ENCODE measurements around the gene SBF1. TPM values are rescaled to one million over a fixed set of nuclear protein-coding genes. Genes with fewer than 3 reads are reported as not detected.

SBF1 gene
- total and polyA plus RNA-seq, 2 of the 13 experiments (the other 11 are each of a cell fraction or from before 2014, with no cell fraction given): 31.7 to 40.9 TPM

GRCh38 chr22:50500452-50500851 lies 25.6 kb upstream of the SBF1 start (continued):
- TF ChIP-seq, protein P1, sequence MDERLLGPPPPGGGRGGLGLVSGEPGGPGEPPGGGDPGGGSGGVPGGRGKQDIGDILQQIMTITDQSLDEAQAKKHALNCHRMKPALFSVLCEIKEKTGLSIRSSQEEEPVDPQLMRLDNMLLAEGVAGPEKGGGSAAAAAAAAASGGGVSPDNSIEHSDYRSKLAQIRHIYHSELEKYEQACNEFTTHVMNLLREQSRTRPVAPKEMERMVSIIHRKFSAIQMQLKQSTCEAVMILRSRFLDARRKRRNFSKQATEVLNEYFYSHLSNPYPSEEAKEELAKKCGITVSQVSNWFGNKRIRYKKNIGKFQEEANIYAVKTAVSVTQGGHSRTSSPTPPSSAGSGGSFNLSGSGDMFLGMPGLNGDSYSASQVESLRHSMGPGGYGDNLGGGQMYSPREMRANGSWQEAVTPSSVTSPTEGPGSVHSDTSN (CRISPR knock-in tag; IDR thresholded peaks at IDR 0.05): no peak
- no peak for TF ChIP-seq ZNF234 (CRISPR knock-in tag; conservative IDR thresholded peaks at IDR 0.05)
- TF ChIP-seq NFKB2 (CRISPR knock-in tag; IDR thresholded peaks at IDR 0.05; ENCODE audit: borderline replicate concordance): no peak
- TF ChIP-seq PHF5A (CRISPR knock-in tag; IDR thresholded peaks at IDR 0.05; ENCODE audit: low read depth, unreplicated experiment): no peak

DNA sequence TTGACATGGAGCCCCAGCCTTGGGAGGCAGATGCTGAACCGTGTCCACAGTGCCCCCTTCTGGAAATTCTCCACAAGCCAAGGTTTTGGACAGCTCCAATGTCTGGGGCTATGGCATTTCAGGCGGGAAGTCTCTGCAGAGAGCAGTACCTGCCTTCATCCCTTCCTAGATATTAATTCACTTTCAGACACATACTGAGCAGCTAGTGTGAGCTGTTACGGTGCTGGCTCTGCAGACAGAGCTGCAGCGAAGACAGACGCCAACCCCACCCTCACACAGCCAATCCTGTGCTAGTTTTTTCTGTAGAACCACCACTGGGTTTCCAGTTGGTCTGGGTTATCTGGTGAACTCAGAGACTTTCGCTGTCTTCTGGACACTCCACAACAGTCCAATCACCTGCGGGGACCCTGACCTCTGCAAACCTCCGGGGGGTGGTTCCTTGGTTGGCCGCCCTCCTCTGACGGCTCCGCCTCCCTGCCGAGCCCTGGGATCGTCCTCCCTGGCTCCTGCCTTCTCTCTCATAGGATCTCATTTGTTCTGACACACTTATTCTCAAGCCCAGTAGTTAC lies 23.6 kb upstream of the SBF1 start:
- peak overlapping the region in 1 of 3 experiments; percentile 33; a peak in 2 of 6 replicates for H3K4me3 ChIP-seq (replicated peaks in 1 of 3; ENCODE audit: insufficient read depth in 1 of 3, low read depth in 2 of 3, low read length in 3 of 3)
- TF ChIP-seq ARHGAP35 (CRISPR knock-in tag; IDR thresholded peaks at IDR 0.05; ENCODE audit: borderline replicate concordance): 0 out of 2 replicates have a peak, but pooled peaks have one; percentile 14
- TF ChIP-seq TEAD3 (CRISPR knock-in tag; optimal IDR thresholded peaks at IDR 0.05; ENCODE audit: borderline replicate concordance): peak; percentile 8
- peak; percentile 45 for TF ChIP-seq NR2F2 (IDR thresholded peaks at IDR 0.05; ENCODE audit: borderline replicate concordance, low read depth)
- TF ChIP-seq, protein P2, sequence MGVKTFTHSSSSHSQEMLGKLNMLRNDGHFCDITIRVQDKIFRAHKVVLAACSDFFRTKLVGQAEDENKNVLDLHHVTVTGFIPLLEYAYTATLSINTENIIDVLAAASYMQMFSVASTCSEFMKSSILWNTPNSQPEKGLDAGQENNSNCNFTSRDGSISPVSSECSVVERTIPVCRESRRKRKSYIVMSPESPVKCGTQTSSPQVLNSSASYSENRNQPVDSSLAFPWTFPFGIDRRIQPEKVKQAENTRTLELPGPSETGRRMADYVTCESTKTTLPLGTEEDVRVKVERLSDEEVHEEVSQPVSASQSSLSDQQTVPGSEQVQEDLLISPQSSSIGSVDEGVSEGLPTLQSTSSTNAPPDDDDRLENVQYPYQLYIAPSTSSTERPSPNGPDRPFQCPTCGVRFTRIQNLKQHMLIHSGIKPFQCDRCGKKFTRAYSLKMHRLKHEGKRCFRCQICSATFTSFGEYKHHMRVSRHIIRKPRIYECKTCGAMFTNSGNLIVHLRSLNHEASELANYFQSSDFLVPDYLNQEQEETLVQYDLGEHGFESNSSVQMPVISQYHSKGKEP (CRISPR knock-in tag; IDR thresholded peaks at IDR 0.05): no peak
- 0 out of 2 replicates have a peak, but pooled peaks have one; percentile 17 for TF ChIP-seq ERF (CRISPR knock-in tag; IDR thresholded peaks at IDR 0.05)
- 0 out of 2 replicates have a peak, but pooled peaks have one; percentile 58 for TF ChIP-seq KDM3A (CRISPR knock-in tag; IDR thresholded peaks at IDR 0.05; ENCODE audit: low read depth)
- no peak for TF ChIP-seq ISX (CRISPR knock-in tag; conservative IDR thresholded peaks at IDR 0.05)
- TF ChIP-seq, protein P3, sequence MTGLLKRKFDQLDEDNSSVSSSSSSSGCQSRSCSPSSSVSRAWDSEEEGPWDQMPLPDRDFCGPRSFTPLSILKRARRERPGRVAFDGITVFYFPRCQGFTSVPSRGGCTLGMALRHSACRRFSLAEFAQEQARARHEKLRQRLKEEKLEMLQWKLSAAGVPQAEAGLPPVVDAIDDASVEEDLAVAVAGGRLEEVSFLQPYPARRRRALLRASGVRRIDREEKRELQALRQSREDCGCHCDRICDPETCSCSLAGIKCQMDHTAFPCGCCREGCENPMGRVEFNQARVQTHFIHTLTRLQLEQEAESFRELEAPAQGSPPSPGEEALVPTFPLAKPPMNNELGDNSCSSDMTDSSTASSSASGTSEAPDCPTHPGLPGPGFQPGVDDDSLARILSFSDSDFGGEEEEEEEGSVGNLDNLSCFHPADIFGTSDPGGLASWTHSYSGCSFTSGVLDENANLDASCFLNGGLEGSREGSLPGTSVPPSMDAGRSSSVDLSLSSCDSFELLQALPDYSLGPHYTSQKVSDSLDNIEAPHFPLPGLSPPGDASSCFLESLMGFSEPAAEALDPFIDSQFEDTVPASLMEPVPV (CRISPR knock-in tag; IDR thresholded peaks at IDR 0.05): 0 out of 2 replicates have a peak, but pooled peaks have one; percentile 30
- TF ChIP-seq ZNF501 (CRISPR knock-in tag; IDR thresholded peaks at IDR 0.05): peak; percentile 39; the same call in 1 of the 2 replicates
- TF ChIP-seq SP5 (CRISPR knock-in tag; IDR thresholded peaks at IDR 0.05; ENCODE audit: borderline replicate concordance, low read depth): peak; percentile 42; the same call in 1 of the 2 replicates
- no peak for TF ChIP-seq SCMH1 (CRISPR knock-in tag; IDR thresholded peaks at IDR 0.05; ENCODE audit: borderline replicate concordance)
- 0 out of 2 replicates have a peak, but pooled peaks have one; percentile 27 for TF ChIP-seq POGZ (CRISPR knock-in tag; IDR thresholded peaks at IDR 0.05)
- TF ChIP-seq SALL1 (CRISPR knock-in tag; IDR thresholded peaks at IDR 0.05): peak; percentile 59
- TF ChIP-seq FOXK1 (CRISPR knock-in tag; IDR thresholded peaks at IDR 0.05; ENCODE audit: borderline replicate concordance, low read depth): no peak
- no peak for TF ChIP-seq U2AF2 (IDR thresholded peaks at IDR 0.05; ENCODE audit: low read depth, low read length)

More for the DNA sequence above, 23.6 kb upstream of the SBF1 start:
- no peaks in the 10 kb centered on the region for H3K79me2 ChIP-seq (ENCODE audit: insufficient read depth, low read length)
- H3K4me1 ChIP-seq (ENCODE audit: insufficient read depth, low read length): peaks cover 32% of the 10 kb centered on the region
- H3K9ac ChIP-seq (ENCODE audit: insufficient read depth, low read depth, low read length): no peak overlapping the region
- intact Hi-C loops (cut with micrococcal nuclease; ENCODE audit: unreplicated experiment): loop anchor here (5.0 kb wide), 1 partner anchor 256 kb away; no protein-coding TSS in a partner anchor
- no peaks in the 10 kb centered on the region for H3K27me3 ChIP-seq (ENCODE audit: control insufficient read depth in 1 of 2, insufficient read depth in 2 of 2, low read length in 2 of 2)
- peak; percentile 90 for FAIRE-seq
- peak; percentile 93 for ATAC-seq
- no peaks in the 10 kb centered on the region for H3K9me3 ChIP-seq (ENCODE audit: low read length)
- ChIA-PET POLR2A (interaction anchor here (0.7 to 3.3 kb wide), 7 partner anchors 9 to 256 kb away, joined by 3 to 15 read pairs (median 5); partner anchors contain the start of genes ADM2, LMF2, MIOX and NCAPH2), CTCF (ENCODE audit: low intra/inter-chr PET ratio, low total read pairs) (interaction anchor here (0.9 to 1.4 kb wide), 4 partner anchors 13 to 247 kb away, joined by 3 to 6 read pairs (median 4); no protein-coding TSS in a partner anchor)
- no peaks in the 10 kb centered on the region for H4K20me1 ChIP-seq (ENCODE audit: insufficient read depth, low read length)
- H3K36me3 ChIP-seq (replicated peaks in 1 of 2; ENCODE audit: control insufficient read depth in 1 of 2, insufficient read depth in 2 of 2, low read length in 2 of 2): no peaks in the 10 kb centered on the region
- in situ Hi-C loops (cut with HindIII; ENCODE audit: extremely low pct_ligation_motif_present, low pct_unique_long_range_greater_than_20kb): no loop called here
- peak; percentile 80 for DNase-seq (ENCODE audit: low spot score)
- H3K27ac ChIP-seq (ENCODE audit: extremely low read length, insufficient read depth, low read length): peak overlapping the region; percentile 61
- under 1% methylated on average over 12 of the region's 13 CpGs for WGBS (ENCODE audit: low lambda C conversion rate)
- H3K4me2 ChIP-seq (ENCODE audit: low read depth, low read length): peak overlapping the region; percentile 62
- H2AFZ ChIP-seq (ENCODE audit: low read length): no peak overlapping the region
- BruUV-seq (replicated peaks): no TSS peak

All from HepG2 (cell line).